GM12872 (cell line): Measurements from ENCODE around the gene TACR3.

Experiments
- TF ChIP-seq, protein P1 (sequence below): IDR thresholded peaks from 3 replicates; pipeline ENCODE4 v1.5.1; 2011; ENCODE audit warnings: low read depth, mild to moderate bottlenecking, low read length, moderate library complexity; ENCODE audit not compliant: insufficient read depth

TACR3 gene

GRCh38 chr4:103719105-103719829 is 518 bp downstream of the TACR3 start:
- TF ChIP-seq, protein P1, sequence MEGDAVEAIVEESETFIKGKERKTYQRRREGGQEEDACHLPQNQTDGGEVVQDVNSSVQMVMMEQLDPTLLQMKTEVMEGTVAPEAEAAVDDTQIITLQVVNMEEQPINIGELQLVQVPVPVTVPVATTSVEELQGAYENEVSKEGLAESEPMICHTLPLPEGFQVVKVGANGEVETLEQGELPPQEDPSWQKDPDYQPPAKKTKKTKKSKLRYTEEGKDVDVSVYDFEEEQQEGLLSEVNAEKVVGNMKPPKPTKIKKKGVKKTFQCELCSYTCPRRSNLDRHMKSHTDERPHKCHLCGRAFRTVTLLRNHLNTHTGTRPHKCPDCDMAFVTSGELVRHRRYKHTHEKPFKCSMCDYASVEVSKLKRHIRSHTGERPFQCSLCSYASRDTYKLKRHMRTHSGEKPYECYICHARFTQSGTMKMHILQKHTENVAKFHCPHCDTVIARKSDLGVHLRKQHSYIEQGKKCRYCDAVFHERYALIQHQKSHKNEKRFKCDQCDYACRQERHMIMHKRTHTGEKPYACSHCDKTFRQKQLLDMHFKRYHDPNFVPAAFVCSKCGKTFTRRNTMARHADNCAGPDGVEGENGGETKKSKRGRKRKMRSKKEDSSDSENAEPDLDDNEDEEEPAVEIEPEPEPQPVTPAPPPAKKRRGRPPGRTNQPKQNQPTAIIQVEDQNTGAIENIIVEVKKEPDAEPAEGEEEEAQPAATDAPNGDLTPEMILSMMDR, result no peak

- TF ChIP-seq, protein P1, result no peak
Observed at GRCh38 chr4:103692615-103693014, 27.2 kb downstream of the TACR3 start.

GRCh38 chr4:103673983-103674382 is 45.8 kb downstream of the TACR3 start:
- TF ChIP-seq, protein P1, result no peak

- TF ChIP-seq, protein P1, result no peak
Observed at GRCh38 chr4:103664436-103665075, 55.2 kb downstream of the TACR3 start.

GRCh38 chr4:103648541-103648940 is 71.2 kb downstream of the TACR3 start:
- TF ChIP-seq, protein P1, result no peak

GRCh38 chr4:103645991-103646390 is 73.8 kb downstream of the TACR3 start:
- TF ChIP-seq, protein P1, result no peak

DNA sequence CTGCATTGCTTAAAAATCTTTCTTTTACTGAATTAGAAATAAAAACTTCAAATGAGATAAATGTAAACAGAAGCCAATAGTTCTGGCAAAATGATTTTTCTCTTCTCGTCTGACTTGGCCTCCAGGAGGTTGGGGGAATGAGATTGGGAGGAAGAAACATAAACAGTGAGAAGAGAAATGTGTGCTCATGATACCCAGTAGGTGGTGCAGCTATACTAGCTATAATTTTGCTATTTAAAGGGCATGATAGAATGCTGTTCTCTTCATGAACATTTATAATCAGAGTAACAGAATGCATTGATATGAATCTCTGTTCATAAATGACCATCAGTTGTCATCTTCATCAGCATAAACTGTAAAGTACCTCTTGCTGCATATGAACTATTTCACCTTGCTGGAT is 85.5 kb downstream of the TACR3 start:
- TF ChIP-seq, protein P1, result no peak
